ENCODE results near the gene HOXC11.

Gene HOXC11

DNA sequence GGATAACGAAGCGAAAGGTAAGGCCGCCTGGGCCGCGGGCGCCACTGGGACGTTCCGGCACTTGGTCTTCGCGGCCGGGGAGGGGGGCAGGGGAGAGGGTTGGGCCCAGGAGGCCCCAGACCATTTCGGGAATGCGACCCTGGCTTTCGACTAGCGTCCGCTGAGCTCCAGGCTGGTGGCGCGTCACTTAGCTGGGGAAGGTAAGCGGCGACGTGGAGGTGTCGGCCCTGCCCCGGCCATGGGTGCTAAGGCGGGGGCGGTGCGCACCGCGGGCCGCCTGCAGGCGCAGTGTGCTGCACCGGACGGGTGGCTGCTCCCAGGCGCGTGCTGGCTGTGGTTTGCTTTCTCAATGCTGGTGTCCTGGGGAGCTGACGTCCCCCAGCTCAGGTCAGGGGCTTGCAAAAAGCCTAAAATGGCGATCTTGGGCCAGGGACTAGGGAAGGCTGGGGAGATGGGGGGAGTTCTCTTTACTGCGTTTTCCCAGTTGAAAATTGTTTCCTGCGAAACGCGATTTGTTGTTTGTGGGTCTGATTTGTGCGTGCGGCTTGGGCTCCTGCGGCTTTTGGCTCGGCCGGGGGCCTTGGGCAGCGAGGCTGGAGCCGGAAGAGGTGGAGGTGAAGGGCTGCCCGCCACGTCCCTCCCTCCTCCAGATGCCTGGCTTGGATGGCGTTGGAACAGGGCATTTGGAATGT lies 13.2 kb downstream of the HOXC11 start:
- no peak for DNase-seq

- no peak for DNase-seq
Measured at GRCh38 chr12:53986686-53987483, 14.0 kb downstream of the HOXC11 start.

GRCh38 chr12:53987787-53988230 lies 14.9 kb downstream of the HOXC11 start:
- no peak for DNase-seq

GRCh38 chr12:53988541-53989226 lies 15.8 kb downstream of the HOXC11 start:
- no peak for DNase-seq

DNA sequence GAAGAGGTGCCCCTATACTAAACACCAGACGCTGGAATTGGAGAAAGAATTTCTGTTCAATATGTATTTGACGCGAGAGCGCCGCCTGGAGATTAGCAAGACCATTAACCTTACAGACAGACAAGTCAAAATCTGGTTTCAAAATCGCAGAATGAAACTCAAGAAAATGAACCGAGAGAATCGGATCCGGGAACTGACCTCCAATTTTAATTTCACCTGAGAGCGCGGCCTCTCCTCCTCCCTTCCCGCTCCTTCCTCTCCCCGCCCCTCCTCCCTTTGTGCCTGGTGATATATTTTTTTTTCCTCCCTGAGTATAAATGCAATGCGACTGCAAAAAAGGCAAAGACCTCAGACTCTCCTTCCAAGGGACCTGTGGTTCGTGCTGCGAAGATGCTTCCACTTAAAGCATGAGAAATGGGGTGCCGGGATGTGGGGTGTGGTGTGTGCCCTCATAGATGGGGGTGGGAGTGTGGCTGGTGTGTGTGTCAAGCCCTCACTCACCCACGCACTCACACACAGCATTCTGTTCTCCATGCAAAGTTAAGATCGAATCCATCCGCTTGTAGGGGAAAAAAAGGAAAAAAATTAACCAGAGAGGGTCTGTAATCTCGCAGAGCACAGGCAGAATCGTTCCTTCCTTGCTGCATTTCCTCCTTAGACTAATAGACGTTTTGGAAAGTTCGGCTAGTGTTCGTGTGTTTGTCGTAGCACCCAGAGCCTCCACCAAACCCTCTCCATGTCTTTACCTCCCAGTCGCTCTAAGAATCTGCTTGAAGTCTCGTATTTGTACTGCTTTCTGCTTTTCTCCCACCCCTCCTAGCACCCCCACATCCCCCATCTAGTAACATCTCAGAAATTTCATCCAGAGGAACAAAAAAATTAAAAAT lies 16.5 kb downstream of the HOXC11 start:
- DNase-seq, result peak; percentile 79

- DNase-seq, result peak; percentile 69
Measured at GRCh38 chr12:53990311-53991076, 17.6 kb downstream of the HOXC11 start.

- DNase-seq, result peak; percentile 81
Measured at GRCh38 chr12:53991077-53991460, 18.1 kb downstream of the HOXC11 start.

- no peak for DNase-seq
Measured at GRCh38 chr12:53992377-53992889, 19.5 kb downstream of the HOXC11 start.

GRCh38 chr12:53993162-53994008 lies 20.5 kb downstream of the HOXC11 start:
- DNase-seq, result no peak

DNA sequence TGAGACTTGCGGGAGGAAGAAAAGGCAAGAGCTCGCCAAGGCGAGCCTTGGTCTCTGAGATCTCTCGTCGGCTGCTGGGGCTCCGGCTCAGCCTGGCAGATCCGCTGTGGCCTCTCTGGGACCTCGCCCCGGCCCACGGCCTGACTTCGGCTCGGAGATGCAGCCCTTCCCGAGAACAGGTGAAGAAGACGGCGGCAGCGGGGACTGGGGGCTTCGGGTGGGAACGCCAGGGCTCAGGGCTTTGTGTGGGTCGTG lies 21.0 kb downstream of the HOXC11 start:
- no peak for DNase-seq

GRCh38 chr12:53994264-53995001 lies 21.5 kb downstream of the HOXC11 start:
- no peak for DNase-seq

DNA sequence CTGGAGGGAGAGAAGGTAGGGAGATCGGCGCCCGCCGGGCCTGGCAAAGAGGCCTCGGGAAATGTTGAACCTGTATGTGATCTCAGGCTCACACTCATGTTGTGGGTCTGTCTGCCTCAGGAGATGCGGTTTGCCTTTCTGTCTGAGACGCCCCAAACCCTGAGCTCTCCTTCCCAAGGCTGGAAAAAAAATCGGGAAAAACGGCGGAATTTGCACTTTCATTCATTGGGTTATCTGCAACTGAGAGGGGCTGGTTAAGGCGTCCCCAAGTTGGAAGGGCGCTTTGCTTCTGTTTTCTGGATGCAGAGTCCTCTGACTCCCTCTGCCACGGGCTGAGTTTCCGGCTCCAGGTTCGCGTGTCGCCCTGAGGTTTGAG lies 22.1 kb downstream of the HOXC11 start:
- DNase-seq, result no peak

GRCh38 chr12:53995378-53996239 lies 22.7 kb downstream of the HOXC11 start:
- DNase-seq, result peak; percentile 82

GRCh38 chr12:53996240-53997203 lies 23.6 kb downstream of the HOXC11 start:
- no peak for DNase-seq

GRCh38 chr12:53997204-53998109 lies 24.5 kb downstream of the HOXC11 start:
- DNase-seq, result no peak

DNA sequence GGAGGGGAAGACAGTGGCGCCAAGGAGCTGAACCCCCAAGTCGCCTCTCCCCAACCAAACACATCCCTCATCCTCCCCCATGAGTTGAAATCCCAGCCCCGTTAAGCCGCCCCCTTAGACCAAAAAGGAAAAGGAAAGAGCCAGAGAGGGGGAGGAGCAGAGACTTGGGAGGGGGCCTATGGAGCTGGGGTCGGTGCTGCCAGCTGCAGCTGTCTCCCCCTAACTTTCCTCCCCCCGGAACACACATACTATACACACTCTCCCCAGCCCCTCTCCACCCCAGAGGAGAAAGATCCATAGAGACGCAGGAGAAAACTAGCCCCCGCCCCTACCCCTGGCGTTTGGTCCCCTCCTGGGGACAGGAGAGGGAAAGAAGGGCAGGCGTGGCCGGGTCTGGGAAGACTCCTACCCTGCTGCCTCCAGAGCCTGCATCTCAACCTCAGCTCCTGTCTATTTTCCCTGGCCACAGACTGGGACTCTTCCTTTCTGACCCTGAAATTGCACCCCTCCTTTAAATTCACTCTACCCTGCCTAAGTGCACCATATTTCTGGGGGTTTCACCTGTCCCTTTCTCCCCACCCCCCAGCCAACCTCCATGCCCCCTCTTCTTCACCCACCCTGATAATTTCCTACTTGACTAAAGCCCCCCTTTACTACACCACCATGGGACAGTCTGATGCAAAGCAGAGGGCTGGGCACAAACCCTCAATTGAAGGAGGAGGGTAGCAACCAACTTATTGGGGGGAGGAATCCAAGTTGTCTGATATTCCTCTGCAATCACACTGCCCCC lies 25.4 kb downstream of the HOXC11 start:
- DNase-seq, result no peak
